HepG2 (cell line): ENCODE results near the gene TTC22. TPM values are rescaled to one million over a fixed set of nuclear protein-coding genes. Genes with fewer than 3 reads are reported as not detected.

Source experiments
- ATAC-seq: fragments of 200-7000 bp; cut with Tn5 transposase; 3 replicates; pipeline ENCODE4 v1.9.1; 2020; ENCODE audit warnings: mild to moderate bottlenecking, moderate library complexity
- BruUV-seq: library from RNA; stranded (reverse); fragments of 400-500 nt; replicated peaks from 2 replicates; lab custom pipeline; 2021; lab: Mats Ljungman, UMichigan
- CTCF ChIA-PET: fragments of 300-600 bp; formaldehyde crosslinking; extraction: SDS; loops from one replicate; lab custom pipeline; 2021; ENCODE audit warnings: low total read pairs, inconsistent platforms, low intra/inter-chr PET ratio; lab: Yijun Ruan, JAX
- POLR2A ChIA-PET: fragments of 350-600 bp; sonication (Branson Sonifier 250); formaldehyde crosslinking; loops from one replicate; lab custom pipeline; 2020; ENCODE audit warnings: antibody characterized with exemption, inconsistent platforms; lab: Yijun Ruan, JAX
- DNase-seq: peaks from one replicate; pipeline ENCODE4 v3.0.0-alpha.2; 2015; ENCODE audit warnings: low spot score
- FAIRE-seq: peaks from 3 replicates; lab custom pipeline; 2011; peaks lifted over from hg19 to GRCh38; lab: Jason Lieb, UNC
- H2AFZ ChIP-seq: one replicate; pipeline ENCODE4 v1.6.1; 2011; ENCODE audit warnings: low read length, inconsistent platforms
- H3K27ac ChIP-seq: fragments of 300-600 bp; 3 replicates; pipeline ENCODE4 v1.8.0; 2011; ENCODE audit warnings: mixed run types, mild to moderate bottlenecking, mixed read lengths, low read length, inconsistent platforms; ENCODE audit not compliant: insufficient read depth; ENCODE audit errors: extremely low read length
- H3K27me3 ChIP-seq, 2 experiments: fragments of 200-600 bp in 1 of 2; 2 replicates in 1 of 2; 3 replicates in 1 of 2; pipeline versions ENCODE4 v1.6.0 to v1.8.0; 2011; ENCODE audit warnings: low read length in 2 of 2, mild to moderate bottlenecking in 2 of 2, moderate library complexity in 2 of 2, inconsistent platforms in 1 of 2; ENCODE audit not compliant: insufficient read depth in 2 of 2, control insufficient read depth in 1 of 2
- H3K36me3 ChIP-seq, 2 experiments: fragments of 200-600 bp in 1 of 2; replicated peaks in 1 of 2; 2 replicates in 1 of 2; 3 replicates in 1 of 2; pipeline versions ENCODE4 v1.5.1 to v1.8.0; 2011; ENCODE audit warnings: low read length in 2 of 2, inconsistent platforms in 1 of 2; ENCODE audit not compliant: insufficient read depth in 2 of 2, control insufficient read depth in 1 of 2
- H3K4me1 ChIP-seq: 2 replicates; pipeline ENCODE4 v1.5.1; 2012; ENCODE audit warnings: low read length, inconsistent platforms; ENCODE audit not compliant: insufficient read depth
- H3K4me2 ChIP-seq: 2 replicates; pipeline ENCODE4 v1.6.0; 2011; ENCODE audit warnings: low read depth, low read length, inconsistent platforms
- H3K4me3 ChIP-seq, 3 experiments: fragments of 200-600 bp in 1 of 3; sonication (generic), shearing (Covaris generic) in 1 of 3; replicated peaks in 1 of 3; 2 replicates each; pipeline ENCODE4 v1.5.1; 2011 to 2016; ENCODE audit warnings: low read length in 3 of 3, inconsistent platforms in 2 of 3, low read depth in 2 of 3, mild to moderate bottlenecking in 2 of 3, control low read depth in 1 of 3, mixed read lengths in 1 of 3; ENCODE audit not compliant: insufficient read depth in 1 of 3
- H3K79me2 ChIP-seq: one replicate; pipeline ENCODE4 v1.6.1; 2011; ENCODE audit warnings: low read length, inconsistent platforms; ENCODE audit not compliant: insufficient read depth
- H3K9ac ChIP-seq: 2 replicates; pipeline ENCODE4 v1.6.0; 2011; ENCODE audit warnings: mild to moderate bottlenecking, low read depth, low read length, inconsistent platforms; ENCODE audit not compliant: insufficient read depth
- H3K9me3 ChIP-seq: 2 replicates; pipeline ENCODE4 v1.5.1; 2012; ENCODE audit warnings: mild to moderate bottlenecking, low read length
- H4K20me1 ChIP-seq: 2 replicates; pipeline ENCODE4 v1.6.0; 2011; ENCODE audit warnings: inconsistent platforms, mild to moderate bottlenecking, low read length, moderate library complexity; ENCODE audit not compliant: insufficient read depth
- ARID4A ChIP-seq: sonication (generic); formaldehyde crosslinking; IDR thresholded peaks from 2 replicates; pipeline ENCODE4 v1.5.0; 2020; ENCODE audit warnings: mild to moderate bottlenecking, missing genetic modification reagents, borderline replicate concordance
- JARID2 ChIP-seq: sonication (generic); formaldehyde crosslinking; IDR thresholded peaks from 2 replicates; pipeline ENCODE4 v1.8.1; 2023; ENCODE audit warnings: missing genetic modification reagents, inconsistent platforms; ENCODE audit not compliant: insufficient replicate concordance
- XRCC5 ChIP-seq: fragments of 200-400 bp; formaldehyde crosslinking; optimal IDR thresholded peaks from 2 replicates; pipeline ENCODE3; 2017; ENCODE audit warnings: mild to moderate bottlenecking, low read length
- ZBTB20 ChIP-seq: sonication (generic); formaldehyde crosslinking; IDR thresholded peaks from 2 replicates; pipeline ENCODE4 v1.8.1; 2023; ENCODE audit warnings: missing genetic modification reagents, low read depth, mild to moderate bottlenecking, borderline replicate concordance
- ZGPAT ChIP-seq: IDR thresholded peaks from 2 replicates; pipeline ENCODE4 v1.6.1; 2016; ENCODE audit warnings: mild to moderate bottlenecking
- ZNF24 ChIP-seq: fragments of 450-650 bp; IDR thresholded peaks from 2 replicates; pipeline ENCODE4 v1.6.1; 2017; ENCODE audit warnings: antibody characterized with exemption, mild to moderate bottlenecking
- ZNF646 ChIP-seq: sonication (generic); formaldehyde crosslinking; IDR thresholded peaks from 2 replicates; pipeline ENCODE4 v1.9.0; 2021; ENCODE audit warnings: mild to moderate bottlenecking, missing genetic modification reagents
- ZNF780A ChIP-seq: sonication (generic); formaldehyde crosslinking; IDR thresholded peaks from 2 replicates; pipeline ENCODE4 v1.8.0; 2022; ENCODE audit warnings: mild to moderate bottlenecking, missing genetic modification reagents, moderate library complexity
- ZNF792 ChIP-seq: IDR thresholded peaks from 2 replicates; pipeline ENCODE4 v1.6.1; 2016
- ZNF841 ChIP-seq: sonication (generic); formaldehyde crosslinking; IDR thresholded peaks from 2 replicates; pipeline ENCODE4 v1.8.1; 2023; ENCODE audit warnings: missing genetic modification reagents, borderline replicate concordance
- WGBS: methylation state at CpG from one replicate; pipeline ENCODE4 v1.1.6; 2017; ENCODE audit warnings: low lambda C conversion rate; 5-methylcytosine and 5-hydroxymethylcytosine counted together
- in situ Hi-C: cut with HindIII; loops from 2 replicates; pipeline ENCODE4 v1.10.0; 2017; ENCODE audit warnings: low pct_unique_long_range_greater_than_20kb; ENCODE audit not compliant: extremely low pct_ligation_motif_present
- intact Hi-C: fragments of 100-400 bp; cut with micrococcal nuclease; formaldehyde crosslinking; loops from one replicate; pipeline ENCODE4 v1.10.0; 2022; ENCODE audit not compliant: unreplicated experiment
- polyA plus RNA-seq, 8 experiments: library from polyadenylated mRNA; depleted of rRNA in 3 of 8; stranded (reverse) in 7 of 8; unstranded in 1 of 8; fragments of >200 nt; fragmentation: Illumina TruSeq in 4 of 8; extraction: Trizol in 4 of 8; gene quantifications; 2 replicates each; pipeline versions ENCODE4 v1.2.1 to v1.2.3, GENCODE V29; 2011 to 2016; ENCODE audit warnings: low read depth in 4 of 8, missing spikeins in 1 of 8, mixed read lengths in 1 of 8; ENCODE audit not compliant: insufficient read depth in 1 of 8
- total RNA-seq, 5 experiments: library from RNA; depleted of rRNA; stranded (reverse); fragments of >200 nt; fragmentation: Illumina TruSeq; extraction: Trizol; gene quantifications; 2 replicates each; pipeline ENCODE4 v1.2.3, GENCODE V29; 2016; ENCODE audit warnings: low read depth in 1 of 5

TTC22 gene
- total and polyA plus RNA-seq, 2 of the 13 experiments (the other 11 are each of a cell fraction or from before 2014, with no cell fraction given), result not detected

GRCh38 chr1:54808443-54809207, 7.5 kb upstream of the TTC22 start (continued):
- 0 out of 2 replicates have a peak, but pooled peaks have one; percentile 10 for TF ChIP-seq ARID4A (CRISPR knock-in tag)
- TF ChIP-seq ZNF24, result no peak
- peak; percentile 54 for TF ChIP-seq XRCC5
- no peak for TF ChIP-seq JARID2 (CRISPR knock-in tag)
- TF ChIP-seq ZNF780A (CRISPR knock-in tag), result no peak
- TF ChIP-seq ZNF841 (CRISPR knock-in tag), result no peak

- no TSS peak for BruUV-seq
- peaks cover 45% of the 10 kb centered on the region for H3K4me1 ChIP-seq
- WGBS, result 71% methylated on average over 7 of the region's 7 CpGs
- H3K27ac ChIP-seq, result no peak overlapping the region
- ATAC-seq (no peak), DNase-seq (no peak), FAIRE-seq (no peak)
- no peak overlapping the region for H3K9ac ChIP-seq
- no peak overlapping the region for H3K4me3 ChIP-seq
- in situ Hi-C loops, result no loop called here
- H2AFZ ChIP-seq, result no peak overlapping the region
- no peaks in the 10 kb centered on the region for H4K20me1 ChIP-seq
- POLR2A ChIA-PET, result no interaction called here
- H3K36me3 ChIP-seq, result no peaks in the 10 kb centered on the region
- H3K4me2 ChIP-seq, result no peak overlapping the region
- CTCF ChIA-PET, result interaction anchor here (1.5 kb wide), 1 partner anchor 136 kb away, joined by 5 read pairs; no protein-coding TSS in a partner anchor
- H3K27me3 ChIP-seq, result peaks cover 0 to 11% of the 10 kb centered on the region in 2 experiments; a peak in 3 of 5 replicates
- H3K9me3 ChIP-seq, result no peaks in the 10 kb centered on the region
- H3K79me2 ChIP-seq, result no peaks in the 10 kb centered on the region
- intact Hi-C loops, result loop anchor here (2.0 kb wide), 1 partner anchor 15 kb away; no protein-coding TSS in a partner anchor
- TF ChIP-seq ZBTB20 (CRISPR knock-in tag) (no peak), ZGPAT (CRISPR knock-in tag) (no peak), ZNF792 (no peak), ZNF646 (CRISPR knock-in tag) (no peak)
Observed at GRCh38 chr1:54807756-54808155, 6.6 kb upstream of the TTC22 start.
